ENCODE results near the gene DCT. TPM values are rescaled to one million over a fixed set of nuclear protein-coding genes. Genes with fewer than 3 reads are reported as not detected.
"Not testable (repeated sequence)": the region's sequence is repeated elsewhere in the genome, so short reads cannot be mapped to it uniquely, and the experiment has no call there.

DCT gene
- under 1 TPM in 1 of 3 donors, not detected in 2; 0.12 TPM for polyA plus RNA-seq

DNA sequence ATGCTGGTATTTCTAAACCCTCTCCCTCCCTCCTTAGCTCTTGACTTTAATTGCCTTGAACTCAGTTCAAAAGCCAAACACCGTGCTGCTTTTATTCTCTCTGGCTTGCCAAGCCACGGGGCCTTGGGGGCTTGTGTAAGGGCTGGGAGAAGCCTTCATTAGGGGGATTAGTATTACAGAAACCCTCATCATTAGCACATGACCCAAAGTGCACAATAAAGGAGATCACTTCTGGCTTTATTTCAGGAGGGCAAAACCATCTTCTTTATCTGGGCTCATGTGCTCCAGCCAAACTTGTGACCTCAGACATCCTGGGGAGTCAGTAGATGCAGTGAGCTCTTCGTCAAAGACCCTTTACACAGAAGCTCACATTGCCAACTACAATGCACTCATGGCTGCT is at the start of gene DCT:
Gene DCT (minus strand): TSS at position 67 of the 400 bp plus-strand sequence. CDS start 427 bp downstream, outside the sequence.
- no peaks in the 10 kb centered on the region for H3K4me1 Mint-ChIP-seq
- H3K9me3 Mint-ChIP-seq, result peaks cover 0 to 2% (median 0%) of the 10 kb centered on the region in 6 donors
- no peak within 1 kb of the TSS for H3K4me3 Mint-ChIP-seq
- no peaks in the 10 kb centered on the region for H3K36me3 Mint-ChIP-seq
- peaks cover 2 to 9% (median 2%) of the 10 kb centered on the region in 3 donors for H3K27me3 Mint-ChIP-seq (ENCODE audit: low read depth in 3 of 3)
- no peak within 1 kb of the TSS for H3K27ac Mint-ChIP-seq
- DNase-seq, result no peak

DNA sequence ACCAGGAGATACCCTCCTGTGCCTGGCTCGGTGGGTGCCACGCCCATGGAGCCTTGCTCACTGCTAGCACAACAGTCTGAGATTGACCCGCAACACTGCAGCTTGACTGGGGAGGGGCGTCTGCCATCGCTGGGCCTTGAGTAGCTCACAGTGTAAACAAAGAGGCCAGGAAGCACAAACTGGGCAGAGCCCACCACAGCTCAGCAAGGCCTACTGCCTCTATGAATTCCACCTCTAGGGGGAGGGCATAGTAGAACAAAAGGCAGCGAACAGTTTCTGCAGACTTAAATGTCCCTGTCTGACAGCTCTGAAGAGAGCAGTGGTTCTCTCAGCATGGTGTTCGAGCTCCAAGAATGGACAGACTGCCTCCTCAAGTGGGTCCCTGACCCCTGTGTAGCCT is 47.5 kb upstream of the DCT start:
- not testable (repeated sequence) for H3K4me3 Mint-ChIP-seq; H3K27me3 Mint-ChIP-seq (ENCODE audit: low read depth in 3 of 3)

DNA sequence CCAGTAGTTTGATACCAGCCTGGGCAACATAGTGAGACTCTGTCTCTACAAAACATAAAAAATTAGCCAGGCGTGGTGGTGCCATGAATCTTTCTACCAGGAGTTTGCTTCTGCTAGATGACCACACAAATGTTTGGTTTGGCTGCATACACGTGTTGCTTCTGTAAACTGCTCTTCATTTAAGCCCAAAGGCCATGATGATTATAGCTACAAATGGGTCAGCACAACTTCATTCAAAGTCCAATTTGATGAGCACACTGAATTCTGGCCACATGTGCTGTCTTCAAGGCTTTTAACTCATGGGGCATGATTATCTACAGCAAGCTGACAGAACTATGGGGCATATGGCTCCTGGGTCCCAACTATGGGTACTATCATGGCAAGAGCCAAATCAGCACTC is 46.3 kb upstream of the DCT start:
- no peaks in the 10 kb centered on the region for H3K4me1 Mint-ChIP-seq
- no peak overlapping the region for H3K4me3 Mint-ChIP-seq
- H3K36me3 Mint-ChIP-seq, result no peaks in the 10 kb centered on the region
- H3K27ac Mint-ChIP-seq, result no peak overlapping the region
- no peak for DNase-seq
- peaks cover 0 to 14% (median 2%) of the 10 kb centered on the region in 6 donors for H3K9me3 Mint-ChIP-seq
- H3K27me3 Mint-ChIP-seq (ENCODE audit: low read depth in 3 of 3), result peaks cover 2 to 6% (median 2%) of the 10 kb centered on the region in 3 donors

More for the DNA sequence above, 47.5 kb upstream of the DCT start:
- H3K36me3 Mint-ChIP-seq, H3K27ac Mint-ChIP-seq, DNase-seq, H3K4me1 Mint-ChIP-seq: not testable (repeated sequence)
- peaks cover 0 to 14% (median 2%) of the 10 kb centered on the region in 6 donors for H3K9me3 Mint-ChIP-seq

DNA sequence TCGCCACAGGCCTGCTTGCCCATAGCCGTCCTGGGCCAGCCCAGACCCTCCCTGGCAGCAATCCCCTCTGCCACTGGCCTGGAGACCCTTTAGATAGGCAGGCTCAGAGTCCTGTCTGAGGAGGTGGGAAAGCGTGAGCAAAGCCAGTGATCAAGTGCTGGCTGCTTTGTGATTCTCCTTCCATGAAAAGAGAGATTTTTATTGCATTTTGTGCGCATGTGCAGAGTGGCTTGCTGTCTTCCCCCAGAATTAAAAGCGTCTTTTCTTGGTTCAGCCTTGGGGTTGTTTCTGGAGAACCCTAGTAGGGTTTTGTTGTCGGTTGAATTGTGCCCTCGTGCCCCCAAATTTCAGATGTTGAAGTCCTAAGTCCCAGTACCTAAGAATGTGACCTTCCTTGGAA is 44.9 kb upstream of the DCT start:
- Mint-ChIP-seq H3K4me1 (no peaks in the 10 kb centered on the region), H3K27ac (no peak overlapping the region), H3K27me3 (ENCODE audit: low read depth in 3 of 3) (peaks cover 2 to 6% (median 2%) of the 10 kb centered on the region in 3 donors), H3K36me3 (no peaks in the 10 kb centered on the region), H3K9me3 (peaks cover 0 to 9% (median 0%) of the 10 kb centered on the region in 6 donors), H3K4me3 (no peak overlapping the region)
- DNase-seq, result no peak

GRCh38 chr13:94520001-94520400 is 40.5 kb upstream of the DCT start:
- no peak for DNase-seq
- Mint-ChIP-seq H3K36me3 (no peaks in the 10 kb centered on the region), H3K4me3 (no peak overlapping the region), H3K27ac (no peak overlapping the region), H3K9me3 (no peaks in the 10 kb centered on the region), H3K4me1 (no peaks in the 10 kb centered on the region), H3K27me3 (ENCODE audit: low read depth in 3 of 3) (peaks cover 0 to 2% (median 2%) of the 10 kb centered on the region in 3 donors)

- Mint-ChIP-seq H3K9me3 (peaks cover 0 to 2% (median 0%) of the 10 kb centered on the region in 6 donors), H3K4me3 (no peak overlapping the region), H3K4me1 (no peaks in the 10 kb centered on the region), H3K27ac (no peak overlapping the region), H3K36me3 (no peaks in the 10 kb centered on the region), H3K27me3 (ENCODE audit: low read depth in 3 of 3) (peaks cover 2 to 8% (median 3%) of the 10 kb centered on the region in 3 donors)
- no peak for DNase-seq
Measured at GRCh38 chr13:94516456-94516855, 37.0 kb upstream of the DCT start.

- no peak for DNase-seq
- Mint-ChIP-seq H3K9me3 (peaks cover 0 to 2% (median 0%) of the 10 kb centered on the region in 6 donors), H3K4me1 (no peaks in the 10 kb centered on the region), H3K27me3 (ENCODE audit: low read depth in 3 of 3) (peaks cover 2 to 11% (median 3%) of the 10 kb centered on the region in 3 donors), H3K36me3 (no peaks in the 10 kb centered on the region), H3K4me3 (no peak overlapping the region), H3K27ac (no peak overlapping the region)
Measured at GRCh38 chr13:94515911-94516310, 36.4 kb upstream of the DCT start.

- no peak for DNase-seq
- peaks cover 2 to 13% (median 5%) of the 10 kb centered on the region in 3 donors for H3K27me3 Mint-ChIP-seq (ENCODE audit: low read depth in 3 of 3)
- H3K36me3 Mint-ChIP-seq, result no peaks in the 10 kb centered on the region
- H3K4me3 Mint-ChIP-seq, result no peak overlapping the region
- peaks cover 0 to 2% (median 0%) of the 10 kb centered on the region in 6 donors for H3K9me3 Mint-ChIP-seq
- no peaks in the 10 kb centered on the region for H3K4me1 Mint-ChIP-seq
- H3K27ac Mint-ChIP-seq, result no peak overlapping the region
Measured at GRCh38 chr13:94515374-94515773, 35.9 kb upstream of the DCT start.

GRCh38 chr13:94513026-94513425 is 33.5 kb upstream of the DCT start:
- DNase-seq, result no peak
- H3K4me1 Mint-ChIP-seq, result no peaks in the 10 kb centered on the region
- peaks cover 5 to 15% (median 5%) of the 10 kb centered on the region in 3 donors for H3K27me3 Mint-ChIP-seq (ENCODE audit: low read depth in 3 of 3)
- H3K9me3 Mint-ChIP-seq, result peaks cover 0 to 2% (median 0%) of the 10 kb centered on the region in 6 donors
- no peak overlapping the region for H3K4me3 Mint-ChIP-seq
- no peak overlapping the region for H3K27ac Mint-ChIP-seq
- no peaks in the 10 kb centered on the region for H3K36me3 Mint-ChIP-seq

GRCh38 chr13:94505730-94506129 is 26.2 kb upstream of the DCT start:
- Mint-ChIP-seq H3K36me3 (no peaks in the 10 kb centered on the region), H3K4me1 (no peaks in the 10 kb centered on the region), H3K4me3 (no peak overlapping the region), H3K9me3 (no peaks in the 10 kb centered on the region), H3K27me3 (ENCODE audit: low read depth in 3 of 3) (peaks cover 2 to 9% (median 5%) of the 10 kb centered on the region in 3 donors), H3K27ac (no peak overlapping the region)
- no peak for DNase-seq

DNA sequence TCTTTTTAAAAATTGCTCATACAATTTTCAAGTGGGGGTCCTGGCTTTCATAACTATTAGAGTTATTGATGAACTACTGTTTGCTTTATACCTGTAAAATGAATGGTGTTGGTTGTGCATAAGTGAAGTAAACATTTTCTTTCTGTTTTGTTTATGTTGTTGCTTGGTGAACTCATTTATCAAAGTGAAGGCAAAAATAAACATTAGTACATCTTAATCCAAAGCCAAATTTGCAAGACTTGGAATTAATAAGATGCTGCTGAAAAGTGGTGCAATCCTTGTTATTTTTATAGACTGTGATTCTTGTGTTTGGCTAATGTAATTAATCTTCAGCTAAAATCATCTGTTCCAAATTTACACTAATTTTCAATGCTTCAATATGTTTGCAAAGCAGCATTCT is 24.4 kb upstream of the DCT start:
- H3K27me3 Mint-ChIP-seq (ENCODE audit: low read depth in 3 of 3), result peaks cover 0 to 10% (median 5%) of the 10 kb centered on the region in 3 donors
- no peak overlapping the region for H3K27ac Mint-ChIP-seq
- H3K9me3 Mint-ChIP-seq, result no peaks in the 10 kb centered on the region
- H3K4me3 Mint-ChIP-seq, result no peak overlapping the region
- no peak for DNase-seq
- no peaks in the 10 kb centered on the region for H3K4me1 Mint-ChIP-seq
- no peaks in the 10 kb centered on the region for H3K36me3 Mint-ChIP-seq

GRCh38 chr13:94498831-94499230 is 19.3 kb upstream of the DCT start:
- not testable (repeated sequence) for H3K9me3 Mint-ChIP-seq; H3K27me3 Mint-ChIP-seq (ENCODE audit: low read depth in 3 of 3); H3K4me1 Mint-ChIP-seq; DNase-seq; H3K36me3 Mint-ChIP-seq; H3K27ac Mint-ChIP-seq; H3K4me3 Mint-ChIP-seq

DNA sequence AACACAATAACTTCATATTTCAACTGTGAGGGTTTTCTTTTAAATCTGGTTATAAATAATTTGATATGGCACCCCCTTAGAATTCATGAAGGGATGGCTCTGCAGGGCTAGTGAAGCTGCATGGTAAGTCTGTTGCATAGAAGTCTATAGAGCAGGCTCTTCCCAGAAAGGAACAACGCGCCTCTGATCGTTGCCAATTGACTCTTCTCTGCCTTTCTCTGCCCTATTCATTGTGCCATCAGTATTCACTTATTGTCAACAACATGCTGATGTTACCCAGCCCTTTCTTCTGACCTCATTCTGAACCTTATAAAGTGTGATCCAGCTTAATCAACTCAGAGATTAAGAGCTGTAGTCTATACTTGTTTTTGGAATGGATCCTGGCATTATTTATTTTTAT is 16.3 kb upstream of the DCT start:
- Mint-ChIP-seq H3K36me3 (no peaks in the 10 kb centered on the region), H3K4me1 (no peaks in the 10 kb centered on the region), H3K27ac (no peak overlapping the region), H3K27me3 (ENCODE audit: low read depth in 3 of 3) (peaks cover 0 to 4% (median 2%) of the 10 kb centered on the region in 3 donors), H3K4me3 (no peak overlapping the region), H3K9me3 (peaks cover 0 to 2% (median 0%) of the 10 kb centered on the region in 6 donors)
- no peak for DNase-seq

DNA sequence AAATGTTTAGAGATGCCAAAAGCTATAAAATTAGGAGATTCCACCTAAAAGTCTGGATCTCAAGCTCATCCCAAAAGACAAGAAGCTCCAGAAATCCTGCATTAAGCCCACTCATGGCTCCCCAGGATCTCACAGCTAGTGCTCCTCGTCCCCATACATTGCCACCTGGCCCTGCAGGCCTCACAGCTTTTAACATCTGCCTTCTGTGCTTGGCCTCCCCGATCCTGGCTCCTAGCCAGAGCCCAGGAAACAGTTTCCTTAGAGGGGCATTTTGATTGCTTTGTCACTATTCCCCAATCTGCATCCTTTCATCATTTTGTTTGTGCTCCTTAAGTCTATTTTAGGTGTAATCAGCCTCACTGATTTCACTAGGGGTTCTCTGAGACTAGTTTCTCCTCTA is 14.5 kb upstream of the DCT start:
- no peak for DNase-seq
- no peaks in the 10 kb centered on the region for H3K4me1 Mint-ChIP-seq
- no peak overlapping the region for H3K4me3 Mint-ChIP-seq
- no peak overlapping the region for H3K27ac Mint-ChIP-seq
- peaks cover 0 to 2% (median 0%) of the 10 kb centered on the region in 3 donors for H3K27me3 Mint-ChIP-seq (ENCODE audit: low read depth in 3 of 3)
- H3K9me3 Mint-ChIP-seq, result peaks cover 0 to 3% (median 0%) of the 10 kb centered on the region in 6 donors
- H3K36me3 Mint-ChIP-seq, result no peaks in the 10 kb centered on the region

DNA sequence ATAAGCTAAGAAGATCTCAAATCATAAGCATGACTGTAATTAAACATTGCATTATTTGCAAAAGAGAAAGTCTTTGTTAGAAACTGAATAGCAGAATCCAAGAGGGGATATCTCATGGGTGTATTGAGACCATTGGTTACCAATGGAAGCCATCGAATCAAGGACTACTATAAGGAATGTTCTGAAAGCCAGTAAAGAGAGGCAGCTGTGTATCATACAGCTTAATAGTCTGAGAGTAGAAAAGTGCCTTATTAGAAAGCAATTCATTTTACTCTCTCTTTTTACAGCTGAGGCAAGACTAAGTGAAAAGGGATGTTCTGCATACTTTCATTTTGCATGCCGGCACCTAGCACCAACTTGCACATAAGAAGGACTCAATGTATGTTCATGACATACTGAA is 7.6 kb upstream of the DCT start:
- no peaks in the 10 kb centered on the region for H3K4me1 Mint-ChIP-seq
- H3K36me3 Mint-ChIP-seq, result no peaks in the 10 kb centered on the region
- no peak overlapping the region for H3K27ac Mint-ChIP-seq
- H3K27me3 Mint-ChIP-seq (ENCODE audit: low read depth in 3 of 3), result peaks cover 3 to 7% (median 3%) of the 10 kb centered on the region in 3 donors
- H3K9me3 Mint-ChIP-seq, result peaks cover 0 to 3% (median 0%) of the 10 kb centered on the region in 6 donors
- no peak for DNase-seq
- H3K4me3 Mint-ChIP-seq, result no peak overlapping the region
